IMR-90 (cell line): Measurements from ENCODE around the gene TMEM235. TPM values are rescaled to one million over a fixed set of nuclear protein-coding genes. Genes with fewer than 3 reads are reported as not detected.

ENCODE experiments used
- ATAC-seq: fragments of 200-7000 bp; cut with Tn5 transposase; 2 replicates; pipeline ENCODE4 v1.9.1; 2020; ENCODE audit warnings: low read depth, mild to moderate bottlenecking, moderate library complexity
- BruUV-seq: library from RNA; stranded (reverse); fragments of 400-500 nt; replicated peaks from 2 replicates; lab custom pipeline; 2021; lab: Mats Ljungman, UMichigan
- CTCF ChIA-PET: fragments of 300-600 bp; formaldehyde crosslinking; extraction: SDS; loops from one replicate; lab custom pipeline; 2021; ENCODE audit warnings: antibody characterized with exemption; lab: Yijun Ruan, JAX
- POLR2A ChIA-PET: fragments of 300-600 bp; sonication (Branson Sonifier 250); formaldehyde crosslinking; loops from one replicate; lab custom pipeline; 2022; ENCODE audit warnings: antibody characterized with exemption; ENCODE audit not compliant: unreplicated experiment; lab: Charles Lee
- DNase-seq: peaks from one replicate; pipeline ENCODE4 v3.0.0; 2013
- H2AFZ ChIP-seq: replicated peaks from 2 replicates; pipeline ENCODE3; 2013; ENCODE audit warnings: low read length, mild to moderate bottlenecking; ENCODE audit not compliant: poor library complexity
- H2AK5ac ChIP-seq: 2 replicates; pipeline ENCODE4 v1.6.1; 2013; ENCODE audit warnings: low read depth, low read length, inconsistent platforms
- H2AK9ac ChIP-seq: replicated peaks from 2 replicates; pipeline ENCODE3; 2013; ENCODE audit warnings: mild to moderate bottlenecking, low read depth, low read length, moderate library complexity; ENCODE audit not compliant: poor library complexity
- H2BK120ac ChIP-seq: 2 replicates; pipeline ENCODE4 v1.6.1; 2013; ENCODE audit warnings: low read depth, low read length, inconsistent platforms
- H2BK15ac ChIP-seq: 3 replicates; pipeline ENCODE4 v1.6.1; 2013; ENCODE audit warnings: low read depth, low read length, inconsistent platforms
- H2BK20ac ChIP-seq: 2 replicates; pipeline ENCODE4 v1.6.1; 2013; ENCODE audit warnings: low read depth, mild to moderate bottlenecking, inconsistent platforms, low read length, moderate library complexity
- H2BK5ac ChIP-seq: 2 replicates; pipeline ENCODE4 v1.6.1; 2013; ENCODE audit warnings: mild to moderate bottlenecking, low read depth, low read length, inconsistent platforms; ENCODE audit not compliant: poor library complexity, severe bottlenecking
- H3K14ac ChIP-seq: replicated peaks from 2 replicates; pipeline ENCODE4 v1.6.1; 2013; ENCODE audit warnings: low read depth, low read length, inconsistent platforms
- H3K18ac ChIP-seq: 2 replicates; pipeline ENCODE4 v1.6.1; 2013; ENCODE audit warnings: low read depth, low read length, control low read depth
- H3K23ac ChIP-seq: 2 replicates; pipeline ENCODE4 v1.6.1; 2013; ENCODE audit warnings: low read depth, low read length, inconsistent platforms
- H3K27ac ChIP-seq: 2 replicates; pipeline ENCODE4 v1.5.1; 2013; ENCODE audit warnings: mild to moderate bottlenecking, control low read depth, low read length; ENCODE audit not compliant: insufficient read depth
- H3K27me3 ChIP-seq: 2 replicates; pipeline ENCODE4 v1.6.1; 2013; ENCODE audit warnings: low read length; ENCODE audit not compliant: control insufficient read depth, insufficient read depth
- H3K36me3 ChIP-seq: 2 replicates; pipeline ENCODE4 v1.6.1; 2013; ENCODE audit warnings: low read length, mixed read lengths; ENCODE audit not compliant: control insufficient read depth, insufficient read depth
- H3K4ac ChIP-seq: 2 replicates; pipeline ENCODE4 v1.6.1; 2013; ENCODE audit warnings: low read depth, low read length, inconsistent platforms
- H3K4me1 ChIP-seq: 2 replicates; pipeline ENCODE4 v1.6.1; 2013; ENCODE audit warnings: low read length, mixed read lengths; ENCODE audit not compliant: control insufficient read depth, insufficient read depth
- H3K4me2 ChIP-seq: 2 replicates; pipeline ENCODE4 v1.6.1; 2013; ENCODE audit warnings: low read depth, mild to moderate bottlenecking, control low read depth, low read length, moderate library complexity
- H3K4me3 ChIP-seq: 2 replicates; pipeline ENCODE4 v1.5.1; 2013; ENCODE audit warnings: low read depth, mild to moderate bottlenecking, control low read depth, low read length, moderate library complexity; ENCODE audit not compliant: insufficient read depth
- H3K56ac ChIP-seq: 2 replicates; pipeline ENCODE4 v1.6.1; 2013; ENCODE audit warnings: low read length, inconsistent platforms; ENCODE audit not compliant: insufficient read depth; ENCODE audit errors: extremely low read depth
- H3K79me1 ChIP-seq, 2 experiments: 2 replicates each; pipeline ENCODE4 v1.6.1; 2013; ENCODE audit warnings: low read length in 2 of 2, inconsistent platforms in 1 of 2, low read depth in 1 of 2
- H3K9ac ChIP-seq: 2 replicates; pipeline ENCODE4 v1.6.1; 2013; ENCODE audit warnings: low read depth, low read length, control low read depth
- H3K9me1 ChIP-seq: 2 replicates; pipeline ENCODE4 v1.6.1; 2013; ENCODE audit warnings: low read length, inconsistent platforms; ENCODE audit not compliant: insufficient read depth
- H3K9me3 ChIP-seq: 2 replicates; pipeline ENCODE4 v1.6.1; 2013; ENCODE audit warnings: low read length; ENCODE audit not compliant: control insufficient read depth, insufficient read depth
- H4K20me1 ChIP-seq: 2 replicates; pipeline ENCODE4 v1.6.1; 2013; ENCODE audit warnings: low read length, inconsistent platforms; ENCODE audit not compliant: insufficient read depth
- H4K5ac ChIP-seq: 2 replicates; pipeline ENCODE4 v1.6.1; 2013; ENCODE audit warnings: mild to moderate bottlenecking, low read depth, low read length, control low read depth
- H4K8ac ChIP-seq, 2 experiments: 2 replicates each; pipeline ENCODE4 v1.6.1; 2013; ENCODE audit warnings: low read depth in 2 of 2, low read length in 2 of 2, control low read depth in 1 of 2, inconsistent platforms in 1 of 2
- H4K91ac ChIP-seq: 2 replicates; pipeline ENCODE4 v1.6.1; 2013; ENCODE audit warnings: low read depth, low read length, inconsistent platforms; ENCODE audit not compliant: insufficient read depth
- BHLHE40 ChIP-seq: fragments of 150-350 bp; IDR thresholded peaks from 2 replicates; pipeline ENCODE4 v1.6.1; 2016; ENCODE audit warnings: mild to moderate bottlenecking, low read depth, low read length
- CHD1 ChIP-seq: IDR thresholded peaks from 2 replicates; pipeline ENCODE4 v1.6.1; 2012; ENCODE audit warnings: low read depth, low read length, improper control_type of control experiment
- MAFK ChIP-seq: IDR thresholded peaks from 2 replicates; pipeline ENCODE4 v1.6.1; 2012; ENCODE audit warnings: low read depth, low read length, improper control_type of control experiment
- MAZ ChIP-seq: IDR thresholded peaks from 2 replicates; pipeline ENCODE4 v1.6.1; 2012; ENCODE audit warnings: low read depth, mild to moderate bottlenecking, low read length, improper control_type of control experiment, moderate library complexity, borderline replicate concordance
- MXI1 ChIP-seq: IDR thresholded peaks from 2 replicates; pipeline ENCODE4 v1.6.1; 2012; ENCODE audit warnings: low read depth, mild to moderate bottlenecking, low read length, moderate library complexity, borderline replicate concordance
- NFE2L2 ChIP-seq: fragments of 150-350 bp; IDR thresholded peaks from 2 replicates; pipeline ENCODE4 v1.6.1; 2016; ENCODE audit warnings: low read depth, mild to moderate bottlenecking, low read length
- POLR2A ChIP-seq: IDR thresholded peaks from 2 replicates; pipeline ENCODE4 v1.6.1; 2012; ENCODE audit warnings: mild to moderate bottlenecking, low read depth, low read length
- RAD21 ChIP-seq: IDR thresholded peaks from 2 replicates; pipeline ENCODE4 v1.6.1; 2012; ENCODE audit warnings: low read length, improper control_type of control experiment
- RFX5 ChIP-seq: IDR thresholded peaks from 2 replicates; pipeline ENCODE4 v1.8.0; 2012; ENCODE audit warnings: low read depth, mild to moderate bottlenecking, low read length, moderate library complexity
- SMC3 ChIP-seq: fragments of 150-350 bp; IDR thresholded peaks from 2 replicates; pipeline ENCODE4 v1.6.1; 2016; ENCODE audit warnings: low read depth, mild to moderate bottlenecking, antibody characterized with exemption, low read length, moderate library complexity
- WGBS, 2 experiments: methylation state at CpG; one replicate each; pipeline versions ENCODE4 v1.1.5 to v1.1.7; 2013; ENCODE audit warnings: missing lambda C conversion rate in 2 of 2; ENCODE audit not compliant: insufficient read length in 1 of 2; ENCODE audit errors: extremely low coverage in 2 of 2; 5-methylcytosine and 5-hydroxymethylcytosine counted together
- dilution Hi-C: fragments of 300-500 bp; cut with HindIII; formaldehyde crosslinking; loops from one replicate; pipeline ENCODE4 v1.14.3; 2018; ENCODE audit warnings: low sequenced_read_pairs; ENCODE audit not compliant: unreplicated experiment
- in situ Hi-C: fragments of 300-500 bp; cut with MboI; formaldehyde crosslinking; loops from 3 replicates; pipeline ENCODE4 v1.14.3; 2019; ENCODE audit warnings: low sequenced_read_pairs, inconsistent platforms, mixed read lengths
- intact Hi-C: fragments of 100-400 bp; cut with micrococcal nuclease; formaldehyde crosslinking; loops from 2 replicates; pipeline ENCODE4 v1.10.0; 2022
- polyA plus RNA-seq, 3 experiments: library from polyadenylated mRNA; depleted of rRNA; stranded (reverse); fragments of >200 nt; gene quantifications; 2 replicates each; pipeline ENCODE4 v1.2.3, GENCODE V29; 2012; ENCODE audit warnings: low replicate concordance in 1 of 3
- total RNA-seq: library from RNA; depleted of rRNA; stranded (reverse); fragments of >200 nt; gene quantifications from 2 replicates; pipeline ENCODE4 v1.2.3, GENCODE V29; 2012
- TF ChIP-seq, protein P1 (sequence below): conservative IDR thresholded peaks from 2 replicates; pipeline ENCODE4 v1.5.1; 2012; ENCODE audit warnings: mild to moderate bottlenecking, low read depth, low read length, improper control_type of control experiment
- TF ChIP-seq, protein P2 (sequence below): fragments of 150-350 bp; IDR thresholded peaks from 2 replicates; pipeline ENCODE4 v1.6.1; 2016; ENCODE audit warnings: low read depth, mild to moderate bottlenecking, low read length, moderate library complexity, borderline replicate concordance
- TF ChIP-seq, protein P3 (sequence below): fragments of 150-350 bp; IDR thresholded peaks from 2 replicates; pipeline ENCODE4 v1.6.1; 2017; ENCODE audit warnings: mild to moderate bottlenecking, antibody characterized with exemption, low read length, low read depth

Gene TMEM235
- total and polyA plus RNA-seq, 2 of the 4 experiments (the other 2 are of a cell fraction): not detected

DNA sequence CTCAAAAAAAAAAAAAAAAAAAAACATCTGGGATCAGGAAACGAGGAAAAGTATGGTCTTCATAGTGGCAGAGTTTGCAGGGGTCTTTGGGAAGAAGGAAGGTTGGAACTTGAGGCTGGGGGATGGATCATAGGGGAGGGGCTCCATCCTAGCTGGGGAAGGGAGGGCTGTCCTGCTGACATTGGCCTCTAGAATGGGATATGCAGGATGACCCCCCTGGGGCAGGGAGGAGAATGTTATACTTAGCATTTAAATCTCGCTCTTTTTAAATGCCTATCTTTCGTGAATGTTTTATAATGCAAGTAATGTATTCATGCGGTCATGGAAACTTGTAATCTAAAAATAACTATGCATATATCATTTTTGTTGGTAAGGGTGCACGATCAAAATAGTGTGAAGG lies 33.2 kb downstream of the TMEM235 start:
- no CpG with 5 or more reads among the region's 5 CpGs for WGBS, 2 experiments
- Histone ChIP-seq H4K5ac (no peak overlapping the region), H3K18ac (no peak overlapping the region), H3K4me3 (no peak overlapping the region), H3K14ac (no peak overlapping the region), H2BK20ac (no peak overlapping the region), H3K27ac (no peak overlapping the region), H3K36me3 (no peaks in the 10 kb centered on the region), H3K23ac (no peak overlapping the region), H2BK5ac (no peak overlapping the region), H3K27me3 (peaks cover 18% of the 10 kb centered on the region), H2AK5ac (no peak overlapping the region), H3K9ac (no peak overlapping the region), H3K4ac (no peak overlapping the region), H4K20me1 (no peaks in the 10 kb centered on the region), H3K9me3 (no peaks in the 10 kb centered on the region), H3K4me2 (no peak overlapping the region), H2AK9ac (no peak overlapping the region), H3K79me1 (no peaks in the 10 kb centered on the region), H3K4me1 (peaks cover 8% of the 10 kb centered on the region; the same call in 1 of the 2 replicates), H3K56ac (no peak overlapping the region), H4K91ac (no peak overlapping the region), H3K9me1 (no peaks in the 10 kb centered on the region), H2BK15ac (no peak overlapping the region), H2AFZ (no peak overlapping the region), H4K8ac (no peak overlapping the region), H2BK120ac (no peak overlapping the region)
- intact Hi-C loops (no loop called here), dilution Hi-C loops (no loop called here), in situ Hi-C loops (no loop called here)
- ATAC-seq: no peak
- no TSS peak for BruUV-seq
- DNase-seq: no peak
- ChIA-PET CTCF (no interaction called here), POLR2A (no interaction called here)
- TF ChIP-seq MAZ (no peak), SMC3 (no peak), CHD1 (no peak), POLR2A (no peak), MXI1 (no peak), NFE2L2 (no peak), MAFK (no peak), BHLHE40 (no peak), RFX5 (no peak), RAD21 (no peak)
- TF ChIP-seq, protein P1, sequence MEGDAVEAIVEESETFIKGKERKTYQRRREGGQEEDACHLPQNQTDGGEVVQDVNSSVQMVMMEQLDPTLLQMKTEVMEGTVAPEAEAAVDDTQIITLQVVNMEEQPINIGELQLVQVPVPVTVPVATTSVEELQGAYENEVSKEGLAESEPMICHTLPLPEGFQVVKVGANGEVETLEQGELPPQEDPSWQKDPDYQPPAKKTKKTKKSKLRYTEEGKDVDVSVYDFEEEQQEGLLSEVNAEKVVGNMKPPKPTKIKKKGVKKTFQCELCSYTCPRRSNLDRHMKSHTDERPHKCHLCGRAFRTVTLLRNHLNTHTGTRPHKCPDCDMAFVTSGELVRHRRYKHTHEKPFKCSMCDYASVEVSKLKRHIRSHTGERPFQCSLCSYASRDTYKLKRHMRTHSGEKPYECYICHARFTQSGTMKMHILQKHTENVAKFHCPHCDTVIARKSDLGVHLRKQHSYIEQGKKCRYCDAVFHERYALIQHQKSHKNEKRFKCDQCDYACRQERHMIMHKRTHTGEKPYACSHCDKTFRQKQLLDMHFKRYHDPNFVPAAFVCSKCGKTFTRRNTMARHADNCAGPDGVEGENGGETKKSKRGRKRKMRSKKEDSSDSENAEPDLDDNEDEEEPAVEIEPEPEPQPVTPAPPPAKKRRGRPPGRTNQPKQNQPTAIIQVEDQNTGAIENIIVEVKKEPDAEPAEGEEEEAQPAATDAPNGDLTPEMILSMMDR: no peak
- TF ChIP-seq, protein P2, sequence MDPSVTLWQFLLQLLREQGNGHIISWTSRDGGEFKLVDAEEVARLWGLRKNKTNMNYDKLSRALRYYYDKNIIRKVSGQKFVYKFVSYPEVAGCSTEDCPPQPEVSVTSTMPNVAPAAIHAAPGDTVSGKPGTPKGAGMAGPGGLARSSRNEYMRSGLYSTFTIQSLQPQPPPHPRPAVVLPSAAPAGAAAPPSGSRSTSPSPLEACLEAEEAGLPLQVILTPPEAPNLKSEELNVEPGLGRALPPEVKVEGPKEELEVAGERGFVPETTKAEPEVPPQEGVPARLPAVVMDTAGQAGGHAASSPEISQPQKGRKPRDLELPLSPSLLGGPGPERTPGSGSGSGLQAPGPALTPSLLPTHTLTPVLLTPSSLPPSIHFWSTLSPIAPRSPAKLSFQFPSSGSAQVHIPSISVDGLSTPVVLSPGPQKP: no peak
- TF ChIP-seq, protein P3, sequence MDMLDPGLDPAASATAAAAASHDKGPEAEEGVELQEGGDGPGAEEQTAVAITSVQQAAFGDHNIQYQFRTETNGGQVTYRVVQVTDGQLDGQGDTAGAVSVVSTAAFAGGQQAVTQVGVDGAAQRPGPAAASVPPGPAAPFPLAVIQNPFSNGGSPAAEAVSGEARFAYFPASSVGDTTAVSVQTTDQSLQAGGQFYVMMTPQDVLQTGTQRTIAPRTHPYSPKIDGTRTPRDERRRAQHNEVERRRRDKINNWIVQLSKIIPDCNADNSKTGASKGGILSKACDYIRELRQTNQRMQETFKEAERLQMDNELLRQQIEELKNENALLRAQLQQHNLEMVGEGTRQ: no peak
